Activated CD8-positive, alpha-beta memory T cell treated with anti-CD3 and anti-CD28 coated beads for 48 hours (primary cell): ENCODE data around the gene CANT1.

ENCODE experiments used
- DNase-seq, 3 experiments: peaks; one replicate each; pipeline ENCODE4 v3.0.0-alpha.2; 2020; ENCODE audit warnings: low read depth in 2 of 3, low spot score in 2 of 3

CANT1 gene

GRCh38 chr17:78996781-78997201 lies 12.8 kb downstream of the CANT1 start:
- DNase-seq: no peak

GRCh38 chr17:78995761-78996451 lies 13.7 kb downstream of the CANT1 start:
- DNase-seq: no peak

GRCh38 chr17:78995022-78995760 lies 14.4 kb downstream of the CANT1 start:
- DNase-seq: no peak

GRCh38 chr17:78993981-78994671 lies 15.4 kb downstream of the CANT1 start:
- no peak for DNase-seq

- peak in 1 of 3 experiments; percentile 34 for DNase-seq
Measured at GRCh38 chr17:78993241-78993956, 16.2 kb downstream of the CANT1 start.

GRCh38 chr17:78992542-78993212 lies 16.9 kb downstream of the CANT1 start:
- no peak for DNase-seq

GRCh38 chr17:78991906-78992532 lies 17.5 kb downstream of the CANT1 start:
- no peak for DNase-seq

GRCh38 chr17:78991017-78991738 lies 18.4 kb downstream of the CANT1 start:
- DNase-seq: no peak

GRCh38 chr17:78990349-78991016 lies 19.1 kb downstream of the CANT1 start:
- DNase-seq: no peak

- no peak for DNase-seq
Measured at GRCh38 chr17:78988152-78988551, 21.4 kb downstream of the CANT1 start.

GRCh38 chr17:78986649-78987328 lies 22.8 kb downstream of the CANT1 start:
- DNase-seq: no peak

- DNase-seq: no peak
Measured at GRCh38 chr17:78986048-78986648, 23.4 kb downstream of the CANT1 start.

- DNase-seq: no peak
Measured at GRCh38 chr17:78985395-78985794, 24.2 kb downstream of the CANT1 start.

GRCh38 chr17:78981010-78981888 lies 28.3 kb downstream of the CANT1 start:
- DNase-seq: no peak

- no peak for DNase-seq
Measured at GRCh38 chr17:78980624-78980972, 29.0 kb downstream of the CANT1 start.

- DNase-seq: no peak
Measured at GRCh38 chr17:78979780-78980623, 29.6 kb downstream of the CANT1 start, which contains the start of gene LGALS3BP. TSS of gene LGALS3BP (minus strand) at chr17:78979923. CDS start at chr17:78977191, 2,732 bp downstream.
